Thoracic aorta (tissue), 2 donors: ENCODE data around the gene PTCD1. TPM values are rescaled to one million over a fixed set of nuclear protein-coding genes. Genes with fewer than 3 reads are reported as not detected.

ENCODE experiments used
- ATAC-seq: fragments of 150-250 bp; one replicate; pipeline ENCODE4 v1.8.0; 2017; ENCODE audit warnings: low read depth; ENCODE audit not compliant: insufficient number of reproducible peaks, low FRiP score
- DNase-seq: peaks from one replicate; pipeline ENCODE4 v3.0.0-alpha.2; 2020; ENCODE audit warnings: low spot score
- H3K27ac ChIP-seq, 2 donors: fragments of 200-600 bp; sonication (generic); 1 replicate in 1 of 2; 2 replicates in 1 of 2; pipeline ENCODE4 v1.5.1; 2016; ENCODE audit warnings: mild to moderate bottlenecking in 2 of 2, moderate library complexity in 2 of 2
- H3K27me3 ChIP-seq: fragments of 200-600 bp; sonication (generic); replicated peaks from 2 replicates; pipeline ENCODE4 v1.6.0; 2016; ENCODE audit warnings: mild to moderate bottlenecking; ENCODE audit not compliant: insufficient read depth
- H3K36me3 ChIP-seq: fragments of 200-600 bp; sonication (generic); one replicate; pipeline ENCODE4 v1.5.1; 2016
- H3K4me1 ChIP-seq, 2 donors: fragments of 200-600 bp; sonication (generic); 1 replicate in 1 of 2; 2 replicates in 1 of 2; pipeline versions ENCODE4 v1.5.1 to v1.6.0; 2016; ENCODE audit warnings: low read depth in 2 of 2, mild to moderate bottlenecking in 1 of 2; ENCODE audit not compliant: control insufficient read depth in 1 of 2
- H3K4me3 ChIP-seq: fragments of 200-600 bp; sonication (generic); 2 replicates; pipeline ENCODE4 v1.5.1; 2016; ENCODE audit warnings: mild to moderate bottlenecking
- H3K9me3 ChIP-seq: fragments of 200-600 bp; sonication (generic); 2 replicates; pipeline ENCODE4 v1.5.1; 2016
- CTCF ChIP-seq: fragments of 200-600 bp; sonication (generic); IDR thresholded peaks from one replicate; pipeline ENCODE4 v1.5.1; 2019; ENCODE audit warnings: antibody characterized with exemption
- total RNA-seq, 2 donors: library from RNA; depleted of rRNA; stranded (reverse); fragments of >200 nt; gene quantifications; one replicate each; pipeline versions ENCODE4 v1.1.0 to v1.2.3, GENCODE V29; 2016

The PTCD1 gene
- total RNA-seq, 2 donors from 2014 or later: 5.1 to 23.7 TPM

- Histone ChIP-seq H3K4me1 (no peaks in the 10 kb centered on the region), H3K4me3 (no peak overlapping the region), H3K27me3 (no peaks in the 10 kb centered on the region), H3K36me3 (peaks cover 75% of the 10 kb centered on the region), H3K27ac (no peak overlapping the region), H3K9me3 (no peaks in the 10 kb centered on the region)
- DNase-seq: no peak
- TF ChIP-seq CTCF: no peak
- ATAC-seq: no peak
Measured at GRCh38 chr7:99449326-99449725, 10.7 kb upstream of the PTCD1 start.

GRCh38 chr7:99448855-99449254, 10.3 kb upstream of the PTCD1 start:
- Histone ChIP-seq H3K27me3 (no peaks in the 10 kb centered on the region), H3K4me3 (no peak overlapping the region), H3K9me3 (no peaks in the 10 kb centered on the region), H3K4me1 (no peaks in the 10 kb centered on the region), H3K27ac (no peak overlapping the region), H3K36me3 (peaks cover 71% of the 10 kb centered on the region)
- TF ChIP-seq CTCF: no peak
- DNase-seq: no peak
- no peak for ATAC-seq

DNA sequence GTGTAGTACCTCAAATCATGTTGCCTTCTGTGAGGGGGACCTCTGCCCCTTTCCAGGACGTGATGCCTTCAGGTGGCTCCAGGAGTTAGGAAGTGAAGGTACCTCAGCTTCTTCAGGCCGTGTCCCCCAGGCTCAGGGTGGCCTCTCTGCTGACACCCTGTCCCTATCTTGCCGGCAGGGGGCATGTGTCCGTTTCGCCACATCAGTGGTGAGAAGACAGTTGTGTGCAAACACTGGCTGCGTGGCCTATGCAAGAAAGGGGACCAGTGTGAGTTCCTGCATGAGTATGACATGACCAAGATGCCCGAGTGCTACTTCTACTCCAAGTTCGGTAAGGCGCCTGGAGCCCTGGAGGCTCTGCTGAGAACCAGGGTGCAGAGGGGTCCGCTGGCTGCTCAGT, 9.3 kb upstream of the PTCD1 start:
- no peak for TF ChIP-seq CTCF
- Histone ChIP-seq H3K36me3 (peaks cover 65% of the 10 kb centered on the region), H3K27me3 (no peaks in the 10 kb centered on the region), H3K4me3 (no peak overlapping the region), H3K9me3 (no peaks in the 10 kb centered on the region), H3K27ac (no peak overlapping the region), H3K4me1 (peaks cover 0 to 3% of the 10 kb centered on the region in 2 donors)
- DNase-seq: no peak
- ATAC-seq: no peak

DNA sequence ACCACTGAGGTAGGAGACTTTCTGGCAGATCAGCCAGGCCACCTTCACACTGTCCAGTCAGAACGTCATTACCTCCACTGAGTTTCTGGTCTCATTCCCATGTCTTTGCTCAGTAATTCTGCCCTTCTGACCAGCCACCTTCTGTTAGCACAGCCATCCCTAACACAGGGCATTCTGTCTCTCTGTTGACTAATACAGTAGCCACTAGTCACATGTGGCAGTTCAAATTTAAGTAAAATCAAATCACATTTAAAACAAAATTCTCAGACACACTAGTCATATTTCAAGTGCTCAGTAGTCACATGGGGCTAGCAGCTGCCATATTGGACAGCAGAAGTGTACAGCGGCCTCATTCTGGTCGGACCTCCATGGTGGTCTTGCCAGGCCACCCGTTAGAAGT, 7.5 kb upstream of the PTCD1 start:
- Histone ChIP-seq H3K27me3 (no peaks in the 10 kb centered on the region), H3K36me3 (peaks cover 48% of the 10 kb centered on the region), H3K9me3 (no peaks in the 10 kb centered on the region), H3K4me1 (peaks cover 5 to 21% of the 10 kb centered on the region in 2 donors), H3K4me3 (no peak overlapping the region), H3K27ac (no peak overlapping the region)
- TF ChIP-seq CTCF: no peak
- no peak for DNase-seq
- no peak for ATAC-seq

DNA sequence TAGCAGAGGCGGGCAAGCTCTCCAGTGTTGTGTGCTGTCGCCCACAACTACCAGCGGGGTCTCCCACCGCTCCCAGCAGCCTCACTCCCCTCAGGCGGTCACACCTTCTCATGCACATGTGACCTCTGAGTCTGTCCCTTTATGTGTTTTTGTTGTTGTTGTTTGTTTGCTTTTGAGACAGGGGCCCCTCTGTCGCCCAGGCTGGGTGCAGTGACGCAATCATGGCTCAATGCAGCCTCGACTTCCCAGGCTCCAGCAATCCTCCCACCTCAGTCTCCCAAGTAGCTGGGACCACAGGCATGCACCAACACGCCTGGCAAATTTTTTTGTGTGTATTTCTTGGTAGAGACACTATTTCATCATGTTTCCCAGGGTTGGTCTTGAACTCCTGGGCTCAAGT, 1.6 kb upstream of the PTCD1 start:
- no peaks in the 10 kb centered on the region for H3K27me3 ChIP-seq
- H3K27ac ChIP-seq: no peak overlapping the region
- ATAC-seq: no peak
- peaks cover 7% of the 10 kb centered on the region for H3K36me3 ChIP-seq
- no peak for DNase-seq
- H3K4me3 ChIP-seq: peak overlapping the region; percentile 98
- H3K9me3 ChIP-seq: no peaks in the 10 kb centered on the region
- H3K4me1 ChIP-seq: peaks cover 14 to 46% of the 10 kb centered on the region in 2 donors
- no peak for TF ChIP-seq CTCF
